ENCODE measurements around the gene BTBD3. TPM values are rescaled to one million over a fixed set of nuclear protein-coding genes. Genes with fewer than 3 reads are reported as not detected.

BTBD3 gene
- total RNA-seq, 1 donor: 74.3 TPM

DNA sequence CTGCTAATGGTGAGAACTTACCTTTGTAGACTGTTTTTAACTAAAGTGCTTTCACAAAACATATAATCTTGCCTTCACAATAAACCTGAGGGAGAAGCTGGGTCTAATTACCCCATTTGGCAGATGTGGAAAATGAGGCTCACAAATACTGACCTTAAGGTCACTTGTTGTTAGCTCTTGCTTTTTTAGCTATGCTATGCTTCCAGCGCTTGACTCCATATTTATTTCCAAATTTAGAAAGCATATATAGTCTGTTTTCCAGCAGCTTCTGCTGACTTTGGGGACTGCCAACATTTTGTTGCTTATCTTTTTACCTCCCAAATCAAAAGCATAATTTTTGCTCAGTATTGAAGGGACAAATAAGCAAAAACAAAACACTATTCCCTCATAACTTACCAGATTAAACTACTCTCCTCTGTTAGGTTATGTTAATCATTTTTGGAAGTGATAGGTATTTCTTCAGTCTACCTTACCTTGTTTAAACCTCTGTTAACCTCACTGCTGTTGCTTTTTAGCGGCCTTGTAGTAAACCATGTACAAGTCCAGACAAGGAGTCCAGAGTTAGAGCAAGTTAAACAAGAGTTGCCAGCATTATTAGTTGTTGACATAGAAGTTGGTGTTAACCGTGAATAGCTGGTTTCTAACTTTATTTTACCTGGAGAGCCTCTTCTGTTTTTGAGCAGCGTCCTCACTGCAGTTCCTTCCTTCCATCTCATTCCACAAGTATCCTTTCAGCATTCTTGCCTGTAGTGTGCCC lies 4.9 kb upstream of the BTBD3 start:
- TF ChIP-seq, protein P1, sequence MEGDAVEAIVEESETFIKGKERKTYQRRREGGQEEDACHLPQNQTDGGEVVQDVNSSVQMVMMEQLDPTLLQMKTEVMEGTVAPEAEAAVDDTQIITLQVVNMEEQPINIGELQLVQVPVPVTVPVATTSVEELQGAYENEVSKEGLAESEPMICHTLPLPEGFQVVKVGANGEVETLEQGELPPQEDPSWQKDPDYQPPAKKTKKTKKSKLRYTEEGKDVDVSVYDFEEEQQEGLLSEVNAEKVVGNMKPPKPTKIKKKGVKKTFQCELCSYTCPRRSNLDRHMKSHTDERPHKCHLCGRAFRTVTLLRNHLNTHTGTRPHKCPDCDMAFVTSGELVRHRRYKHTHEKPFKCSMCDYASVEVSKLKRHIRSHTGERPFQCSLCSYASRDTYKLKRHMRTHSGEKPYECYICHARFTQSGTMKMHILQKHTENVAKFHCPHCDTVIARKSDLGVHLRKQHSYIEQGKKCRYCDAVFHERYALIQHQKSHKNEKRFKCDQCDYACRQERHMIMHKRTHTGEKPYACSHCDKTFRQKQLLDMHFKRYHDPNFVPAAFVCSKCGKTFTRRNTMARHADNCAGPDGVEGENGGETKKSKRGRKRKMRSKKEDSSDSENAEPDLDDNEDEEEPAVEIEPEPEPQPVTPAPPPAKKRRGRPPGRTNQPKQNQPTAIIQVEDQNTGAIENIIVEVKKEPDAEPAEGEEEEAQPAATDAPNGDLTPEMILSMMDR (IDR thresholded peaks at IDR 0.05; ENCODE audit: insufficient read depth, low read depth, low read length): no peak
- H3K4me3 ChIP-seq (ENCODE audit: low read depth, low read length): no peak overlapping the region
- no peak for DNase-seq (ENCODE audit: low read depth)

GRCh38 chr20:11918391-11918845 lies 725 bp downstream of the BTBD3 start:
- TF ChIP-seq, protein P1 (IDR thresholded peaks at IDR 0.05; ENCODE audit: insufficient read depth, low read depth, low read length): no peak
- DNase-seq (ENCODE audit: low read depth): peak; percentile 28
- H3K4me3 ChIP-seq (ENCODE audit: low read depth, low read length): peak overlapping the region; percentile 53

GRCh38 chr20:11918981-11919380 lies 1.3 kb downstream of the BTBD3 start:
- peak; percentile 54 for DNase-seq (ENCODE audit: low read depth)
- peak overlapping the region; percentile 53 for H3K4me3 ChIP-seq (ENCODE audit: low read depth, low read length)
- TF ChIP-seq, protein P1 (IDR thresholded peaks at IDR 0.05; ENCODE audit: insufficient read depth, low read depth, low read length): no peak

- peak; percentile 17 for DNase-seq (ENCODE audit: low read depth)
- H3K4me3 ChIP-seq (ENCODE audit: low read depth, low read length): peak overlapping the region; percentile 53
- TF ChIP-seq, protein P1 (IDR thresholded peaks at IDR 0.05; ENCODE audit: insufficient read depth, low read depth, low read length): no peak
These were observed 1.9 kb downstream of the BTBD3 start for GRCh38 chr20:11919581-11919980.

- H3K4me3 ChIP-seq (ENCODE audit: low read depth, low read length): peak overlapping the region; percentile 53
These were observed 2.4 kb downstream of the BTBD3 start for GRCh38 chr20:11920083-11920482.

GRCh38 chr20:11921321-11921720 lies 3.6 kb downstream of the BTBD3 start:
- TF ChIP-seq, protein P1 (IDR thresholded peaks at IDR 0.05; ENCODE audit: insufficient read depth, low read depth, low read length): no peak
- H3K4me3 ChIP-seq (ENCODE audit: low read depth, low read length): no peak overlapping the region
- no peak for DNase-seq (ENCODE audit: low read depth)

More at GRCh38 chr20:11920083-11920482, 2.4 kb downstream of the BTBD3 start:
- DNase-seq (ENCODE audit: low read depth): no peak
- TF ChIP-seq, protein P1 (IDR thresholded peaks at IDR 0.05; ENCODE audit: insufficient read depth, low read depth, low read length): no peak
